Panc1 (cell line): ENCODE data around the gene VWA5B2. TPM values are rescaled to one million over a fixed set of nuclear protein-coding genes. Genes with fewer than 3 reads are reported as not detected.

Source experiments
- ATAC-seq: fragments of 200-7000 bp; cut with Tn5 transposase; 2 replicates; pipeline ENCODE4 v1.9.1; 2020; ENCODE audit warnings: mild to moderate bottlenecking, moderate library complexity
- BruUV-seq: library from RNA; stranded (reverse); fragments of 400-500 nt; replicated peaks from 2 replicates; lab custom pipeline; 2021; lab: Mats Ljungman, UMichigan
- CTCF ChIA-PET: fragments of 300-600 bp; sonication (Branson Sonifier 250); formaldehyde crosslinking; loops from one replicate; lab custom pipeline; 2022; ENCODE audit warnings: antibody characterized with exemption; lab: Charles Lee
- POLR2A ChIA-PET: fragments of 300-600 bp; sonication (Branson Sonifier 250); formaldehyde crosslinking; loops from one replicate; lab custom pipeline; 2022; ENCODE audit warnings: antibody characterized with exemption; lab: Charles Lee
- DNase-seq: peaks from one replicate; pipeline ENCODE4 v3.0.0-alpha.2; 2010; ENCODE audit warnings: low read depth, low spot score
- H3K27ac ChIP-seq: 2 replicates; pipeline ENCODE4 v1.5.1; 2011; ENCODE audit warnings: mild to moderate bottlenecking, low read length, inconsistent platforms
- H3K27me3 ChIP-seq: fragments of 200-500 bp; sonication (Bioruptor generic); 2 replicates; pipeline ENCODE4 v1.6.0; 2014; ENCODE audit warnings: low read length, inconsistent platforms; ENCODE audit not compliant: control insufficient read depth, insufficient read depth
- H3K36me3 ChIP-seq: fragments of 200-500 bp; sonication (Bioruptor generic); 2 replicates; pipeline ENCODE4 v1.5.1; 2014; ENCODE audit warnings: inconsistent platforms, mild to moderate bottlenecking, low read length, moderate library complexity; ENCODE audit not compliant: control insufficient read depth, insufficient read depth
- H3K4me1 ChIP-seq: 2 replicates; pipeline ENCODE4 v1.5.1; 2011; ENCODE audit warnings: inconsistent platforms, mild to moderate bottlenecking, low read length, moderate library complexity; ENCODE audit not compliant: control insufficient read depth, insufficient read depth
- H3K4me3 ChIP-seq, 2 experiments: 2 replicates each; pipeline ENCODE4 v1.5.1; 2011 to 2012; ENCODE audit warnings: low read depth in 2 of 2, low read length in 2 of 2, mild to moderate bottlenecking in 2 of 2, inconsistent platforms in 1 of 2, moderate library complexity in 1 of 2
- H3K9me3 ChIP-seq: fragments of 200-500 bp; sonication (Bioruptor generic); 2 replicates; pipeline ENCODE4 v1.5.1; 2014; ENCODE audit warnings: low read depth, mild to moderate bottlenecking, inconsistent platforms, low read length, moderate library complexity; ENCODE audit not compliant: control insufficient read depth, insufficient read depth
- POLR2AphosphoS5 ChIP-seq: IDR thresholded peaks from 2 replicates; pipeline ENCODE4 v1.6.1; 2012; ENCODE audit warnings: mild to moderate bottlenecking, low read depth, low read length, moderate library complexity
- SIN3A ChIP-seq: IDR thresholded peaks from 2 replicates; pipeline ENCODE4 v1.6.1; 2012; ENCODE audit warnings: low read depth, mild to moderate bottlenecking, low read length, moderate library complexity, borderline replicate concordance; ENCODE audit not compliant: insufficient read depth
- TCF7L2 ChIP-seq: IDR thresholded peaks from 2 replicates; pipeline ENCODE4 v1.6.1; 2011; ENCODE audit warnings: mild to moderate bottlenecking, low read depth, low read length, inconsistent platforms
- in situ Hi-C: cut with HindIII; loops from 2 replicates; pipeline ENCODE4 v1.10.0; 2016; ENCODE audit warnings: low sequenced_read_pairs, low pct_unique_long_range_greater_than_20kb
- intact Hi-C: fragments of 100-400 bp; cut with micrococcal nuclease; formaldehyde crosslinking; loops from one replicate; pipeline ENCODE4 v1.10.0; 2022; ENCODE audit not compliant: unreplicated experiment
- total RNA-seq: library from RNA; stranded (reverse); gene quantifications from one replicate; pipeline ENCODE4 v1.2.1, GENCODE V29; 2021; ENCODE audit not compliant: unreplicated experiment
- TF ChIP-seq, protein P1 (sequence below): fragments of 450-650 bp; IDR thresholded peaks from 2 replicates; pipeline ENCODE4 v1.5.1; 2017; ENCODE audit warnings: mild to moderate bottlenecking
- TF ChIP-seq, protein P2 (sequence below), 2 experiments: IDR thresholded peaks; 2 replicates each; pipeline ENCODE4 v1.6.1; 2011 to 2012; ENCODE audit warnings: low read depth in 2 of 2, control low read depth in 1 of 2, low read length in 1 of 2, mild to moderate bottlenecking in 1 of 2, moderate library complexity in 1 of 2; ENCODE audit not compliant: insufficient read depth in 1 of 2

Gene VWA5B2
- total RNA-seq, 1 experiment from 2014 or later = 0.28 TPM

DNA sequence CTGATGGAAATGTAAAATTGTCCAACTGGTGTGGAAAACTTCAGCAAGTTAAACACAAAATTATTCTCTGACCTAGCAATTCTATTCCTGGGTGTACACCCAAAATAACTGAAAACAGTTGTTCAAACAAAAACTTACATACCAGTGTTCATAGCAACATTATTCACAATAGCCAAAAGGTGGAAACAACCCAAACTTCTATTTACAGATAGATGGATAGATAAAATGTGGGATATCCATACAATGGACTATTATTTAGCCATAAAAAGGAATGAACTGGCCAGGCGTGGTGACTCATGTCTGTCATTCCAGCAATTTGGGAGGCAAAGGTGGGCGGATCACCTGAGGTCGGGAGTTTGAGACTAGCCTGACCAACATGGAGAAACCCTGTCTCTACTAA lies 6.9 kb upstream of the VWA5B2 start:
- BruUV-seq = no TSS peak
- POLR2A ChIA-PET = no interaction called here
- no peak for DNase-seq
- in situ Hi-C loops = no loop called here
- Histone ChIP-seq H3K4me3 (no peak overlapping the region), H3K27me3 (no peaks in the 10 kb centered on the region), H3K27ac (no peak overlapping the region), H3K9me3 (no peaks in the 10 kb centered on the region), H3K4me1 (no peaks in the 10 kb centered on the region), H3K36me3 (no peaks in the 10 kb centered on the region)
- ATAC-seq = no peak
- TF ChIP-seq POLR2AphosphoS5 = no peak
- no peak for TF ChIP-seq TCF7L2
- TF ChIP-seq, protein P1, sequence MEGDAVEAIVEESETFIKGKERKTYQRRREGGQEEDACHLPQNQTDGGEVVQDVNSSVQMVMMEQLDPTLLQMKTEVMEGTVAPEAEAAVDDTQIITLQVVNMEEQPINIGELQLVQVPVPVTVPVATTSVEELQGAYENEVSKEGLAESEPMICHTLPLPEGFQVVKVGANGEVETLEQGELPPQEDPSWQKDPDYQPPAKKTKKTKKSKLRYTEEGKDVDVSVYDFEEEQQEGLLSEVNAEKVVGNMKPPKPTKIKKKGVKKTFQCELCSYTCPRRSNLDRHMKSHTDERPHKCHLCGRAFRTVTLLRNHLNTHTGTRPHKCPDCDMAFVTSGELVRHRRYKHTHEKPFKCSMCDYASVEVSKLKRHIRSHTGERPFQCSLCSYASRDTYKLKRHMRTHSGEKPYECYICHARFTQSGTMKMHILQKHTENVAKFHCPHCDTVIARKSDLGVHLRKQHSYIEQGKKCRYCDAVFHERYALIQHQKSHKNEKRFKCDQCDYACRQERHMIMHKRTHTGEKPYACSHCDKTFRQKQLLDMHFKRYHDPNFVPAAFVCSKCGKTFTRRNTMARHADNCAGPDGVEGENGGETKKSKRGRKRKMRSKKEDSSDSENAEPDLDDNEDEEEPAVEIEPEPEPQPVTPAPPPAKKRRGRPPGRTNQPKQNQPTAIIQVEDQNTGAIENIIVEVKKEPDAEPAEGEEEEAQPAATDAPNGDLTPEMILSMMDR = no peak
- TF ChIP-seq, protein P2, sequence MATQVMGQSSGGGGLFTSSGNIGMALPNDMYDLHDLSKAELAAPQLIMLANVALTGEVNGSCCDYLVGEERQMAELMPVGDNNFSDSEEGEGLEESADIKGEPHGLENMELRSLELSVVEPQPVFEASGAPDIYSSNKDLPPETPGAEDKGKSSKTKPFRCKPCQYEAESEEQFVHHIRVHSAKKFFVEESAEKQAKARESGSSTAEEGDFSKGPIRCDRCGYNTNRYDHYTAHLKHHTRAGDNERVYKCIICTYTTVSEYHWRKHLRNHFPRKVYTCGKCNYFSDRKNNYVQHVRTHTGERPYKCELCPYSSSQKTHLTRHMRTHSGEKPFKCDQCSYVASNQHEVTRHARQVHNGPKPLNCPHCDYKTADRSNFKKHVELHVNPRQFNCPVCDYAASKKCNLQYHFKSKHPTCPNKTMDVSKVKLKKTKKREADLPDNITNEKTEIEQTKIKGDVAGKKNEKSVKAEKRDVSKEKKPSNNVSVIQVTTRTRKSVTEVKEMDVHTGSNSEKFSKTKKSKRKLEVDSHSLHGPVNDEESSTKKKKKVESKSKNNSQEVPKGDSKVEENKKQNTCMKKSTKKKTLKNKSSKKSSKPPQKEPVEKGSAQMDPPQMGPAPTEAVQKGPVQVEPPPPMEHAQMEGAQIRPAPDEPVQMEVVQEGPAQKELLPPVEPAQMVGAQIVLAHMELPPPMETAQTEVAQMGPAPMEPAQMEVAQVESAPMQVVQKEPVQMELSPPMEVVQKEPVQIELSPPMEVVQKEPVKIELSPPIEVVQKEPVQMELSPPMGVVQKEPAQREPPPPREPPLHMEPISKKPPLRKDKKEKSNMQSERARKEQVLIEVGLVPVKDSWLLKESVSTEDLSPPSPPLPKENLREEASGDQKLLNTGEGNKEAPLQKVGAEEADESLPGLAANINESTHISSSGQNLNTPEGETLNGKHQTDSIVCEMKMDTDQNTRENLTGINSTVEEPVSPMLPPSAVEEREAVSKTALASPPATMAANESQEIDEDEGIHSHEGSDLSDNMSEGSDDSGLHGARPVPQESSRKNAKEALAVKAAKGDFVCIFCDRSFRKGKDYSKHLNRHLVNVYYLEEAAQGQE (IDR thresholded peaks at IDR 0.05; ENCODE audit: insufficient read depth in 1 of 2, low read depth in 2 of 2, low read length in 1 of 2) = no peak
- TF ChIP-seq SIN3A = no peak
- intact Hi-C loops = no loop called here
- CTCF ChIA-PET = no interaction called here

GRCh38 chr3:184223946-184224345 lies 5.4 kb upstream of the VWA5B2 start:
- ATAC-seq (no peak), DNase-seq (no peak)
- ChIA-PET CTCF (no interaction called here), POLR2A (no interaction called here)
- Histone ChIP-seq H3K36me3 (no peaks in the 10 kb centered on the region), H3K4me3 (no peak overlapping the region), H3K4me1 (no peaks in the 10 kb centered on the region), H3K27me3 (peaks cover 4% of the 10 kb centered on the region; the same call in 1 of the 2 replicates), H3K27ac (no peak overlapping the region), H3K9me3 (no peaks in the 10 kb centered on the region)
- BruUV-seq = no TSS peak
- in situ Hi-C loops = no loop called here
- TF ChIP-seq, protein P2 (IDR thresholded peaks at IDR 0.05; ENCODE audit: insufficient read depth in 1 of 2, low read depth in 2 of 2, low read length in 1 of 2) = no peak
- no peak for TF ChIP-seq SIN3A
- TF ChIP-seq, protein P1 = no peak
- no peak for TF ChIP-seq POLR2AphosphoS5
- TF ChIP-seq TCF7L2 = no peak
- intact Hi-C loops = no loop called here
